CD4-positive, alpha-beta T cell treated with Interleukin-12 subunit alpha and Interleukin-12 subunit beta, for 1 hour (primary cell): ENCODE measurements around the gene BMP4.
A peak's percentile ranks its signal among the peaks of the same experiment; 100 is the strongest.
"Not testable (repeated sequence)": the region's sequence is repeated elsewhere in the genome, so short reads cannot be mapped to it uniquely, and the experiment has no call there.

Source experiments
- DNase-seq: peaks from one replicate; pipeline ENCODE4 v3.0.0-alpha.2; 2020

BMP4 gene

DNA sequence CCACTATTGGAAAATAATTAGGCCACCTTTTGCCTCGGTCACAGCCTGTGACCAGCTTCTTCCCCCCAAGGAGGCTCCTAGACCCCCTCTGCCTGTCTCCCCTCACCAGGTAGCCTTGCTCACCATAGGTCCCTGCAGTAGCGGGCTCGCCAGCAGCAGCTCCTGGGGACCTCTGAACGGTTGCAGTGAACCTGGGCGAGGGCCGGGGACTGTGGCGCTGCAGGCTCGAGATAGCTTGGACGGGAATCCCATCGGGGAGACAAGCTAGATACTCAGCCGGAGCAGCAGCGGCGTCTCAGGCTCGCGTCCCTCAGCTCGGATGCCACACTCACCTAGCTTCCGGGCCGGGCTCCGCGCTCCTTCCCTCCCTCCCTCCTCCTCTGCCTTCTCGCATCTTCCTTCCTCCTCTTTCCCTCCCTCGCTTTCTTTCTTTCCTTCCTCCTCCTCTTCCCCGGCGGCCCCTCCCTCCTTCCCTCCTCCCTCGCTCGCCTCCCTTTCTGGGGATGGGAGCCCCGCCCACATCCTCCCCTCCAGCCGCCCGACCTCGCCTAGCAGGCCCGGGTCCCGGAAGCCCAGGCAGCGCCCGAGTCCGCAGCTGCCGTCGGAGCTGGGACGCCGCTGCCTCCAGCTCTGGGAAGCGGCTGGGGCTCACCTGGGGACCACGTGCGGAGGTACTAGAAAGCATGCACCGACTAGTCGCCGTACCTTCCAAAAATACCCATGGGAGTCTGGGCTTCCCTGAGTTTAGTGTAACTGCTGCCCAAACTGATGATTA, at the start of gene BMP4:
Gene BMP4 (minus strand): TSS at position 399 of the 775 bp plus-strand sequence. CDS start 4,603 bp downstream, outside the sequence.
- peak; percentile 4 for DNase-seq

DNA sequence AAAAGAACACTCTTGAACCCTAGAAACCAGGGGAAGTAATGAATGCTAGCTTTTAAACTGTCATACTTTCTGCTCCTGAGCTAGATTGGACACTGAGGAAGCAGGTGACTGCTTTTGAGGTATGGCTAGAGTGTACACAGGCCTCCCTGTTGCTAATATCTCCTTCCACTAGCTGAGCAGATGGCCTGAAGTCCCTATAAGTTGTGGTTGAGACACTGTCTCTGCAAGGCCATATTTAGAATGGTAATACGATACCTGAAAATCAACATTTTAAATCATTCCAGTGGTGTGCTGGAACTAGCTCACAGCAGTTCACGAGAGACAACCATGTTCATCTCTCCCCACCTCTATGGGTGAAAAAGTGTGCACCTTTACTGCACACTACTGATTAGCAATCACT, 46.4 kb upstream of the BMP4 start:
- DNase-seq = no peak

DNA sequence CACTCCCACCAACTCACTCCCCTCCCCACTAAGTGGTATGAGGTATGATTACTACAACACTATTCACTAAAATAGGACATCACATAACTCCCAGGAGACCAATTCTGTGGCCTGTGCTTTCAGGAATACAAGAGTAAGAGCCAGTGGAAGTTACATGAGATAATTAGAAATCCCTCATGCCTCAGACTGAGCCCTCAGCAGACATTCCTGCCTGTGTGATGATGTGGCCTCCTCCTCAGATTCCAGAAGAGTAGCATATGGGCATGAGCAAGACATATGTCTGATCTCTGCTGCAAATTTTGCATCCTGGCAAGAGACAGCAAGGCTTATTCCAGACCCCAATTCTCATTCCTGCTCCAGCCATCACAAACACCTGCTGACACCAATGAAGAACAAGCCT, 46.0 kb upstream of the BMP4 start:
- DNase-seq = no peak

DNA sequence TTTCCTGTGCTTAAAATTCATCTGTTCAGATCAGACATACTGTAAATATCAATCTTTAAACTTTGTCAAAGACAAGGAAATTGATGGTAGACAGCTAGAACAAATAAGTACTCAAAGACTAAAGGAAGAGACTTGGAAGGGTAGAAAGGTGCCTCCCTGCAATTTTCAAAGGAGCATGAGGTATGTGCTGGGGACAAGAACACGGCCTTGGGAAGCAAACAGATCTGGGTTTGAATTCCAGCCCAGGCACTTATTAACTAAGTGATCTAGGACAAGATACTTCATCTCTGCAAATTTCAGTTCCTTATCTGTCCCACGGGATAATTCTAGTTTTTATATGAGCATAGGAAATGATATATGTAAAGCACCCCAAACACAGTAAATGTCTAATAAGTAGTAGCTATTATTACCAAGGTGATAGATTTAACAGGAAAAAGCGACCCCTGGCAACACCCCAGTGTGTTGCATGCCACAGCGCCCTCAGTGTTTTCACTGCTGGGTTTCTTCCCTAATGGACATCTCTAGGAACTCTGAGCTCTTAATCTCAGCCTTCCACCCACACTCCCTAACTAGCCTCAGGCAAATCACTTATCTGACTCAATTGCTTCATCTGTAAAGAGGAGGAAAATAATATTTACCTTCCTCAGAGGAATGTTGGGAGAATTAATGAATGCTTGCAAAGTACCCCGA, 44.7 kb upstream of the BMP4 start:
- DNase-seq = no peak

DNA sequence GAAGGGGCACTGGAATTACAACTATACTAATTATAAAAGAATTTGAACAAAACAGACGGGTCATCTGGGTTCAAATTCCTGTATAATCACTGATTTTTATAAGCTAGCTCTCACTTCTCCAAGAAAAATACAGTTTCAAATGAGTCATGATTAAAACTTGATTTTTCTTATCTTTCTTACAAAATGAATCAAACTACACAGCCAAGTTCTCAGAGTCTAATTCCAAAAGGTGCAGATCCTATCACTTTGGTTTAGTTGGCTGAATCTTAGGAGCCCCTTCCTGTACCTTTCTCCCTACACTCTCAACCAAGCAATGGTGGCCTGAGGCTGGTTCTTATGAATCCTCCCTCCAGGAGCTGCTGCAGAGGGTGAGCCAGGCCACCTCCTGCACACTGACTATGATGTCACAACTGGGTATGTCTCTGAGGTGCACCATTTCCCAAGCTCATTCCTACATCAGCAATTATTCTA, 43.8 kb upstream of the BMP4 start:
- DNase-seq = no peak

DNA sequence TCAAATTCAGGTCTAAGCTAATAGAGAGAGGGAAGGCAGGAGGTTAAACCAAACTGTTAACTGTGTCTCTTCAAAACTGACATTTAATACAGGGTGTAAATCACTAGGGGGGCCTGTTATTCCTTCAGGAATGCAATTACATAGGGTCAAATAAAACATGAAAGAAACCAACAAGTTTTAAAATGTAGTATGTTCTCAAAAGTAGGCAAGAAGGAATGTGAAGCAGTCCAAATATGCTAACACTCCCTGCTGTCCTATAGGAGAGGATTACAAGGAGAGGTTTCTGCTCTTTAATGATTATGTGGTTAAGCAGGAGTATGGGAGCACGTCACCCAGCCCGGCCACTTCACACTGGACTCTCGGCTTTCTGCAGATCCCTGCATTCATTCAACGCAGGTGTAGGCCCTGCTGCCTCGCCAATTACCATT, 42.5 kb upstream of the BMP4 start:
- DNase-seq = no peak

DNA sequence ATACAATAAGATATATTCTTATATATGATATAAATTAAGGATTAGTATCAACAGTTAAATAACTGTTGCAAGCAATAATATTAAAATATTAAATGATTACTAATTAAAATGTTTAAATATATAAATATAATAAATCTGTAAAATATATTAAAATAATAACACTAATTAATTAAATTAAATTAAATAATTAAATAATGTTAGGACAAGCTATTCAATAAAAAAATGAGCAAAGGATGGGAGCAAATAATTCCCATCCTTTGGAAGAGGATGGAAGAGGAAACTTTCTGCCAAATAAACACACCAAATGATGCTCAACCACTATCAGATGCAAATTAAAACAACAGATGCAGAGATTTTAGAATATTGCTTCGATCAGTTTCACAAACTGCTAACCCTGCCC, 39.4 kb upstream of the BMP4 start:
- DNase-seq = no peak

DNA sequence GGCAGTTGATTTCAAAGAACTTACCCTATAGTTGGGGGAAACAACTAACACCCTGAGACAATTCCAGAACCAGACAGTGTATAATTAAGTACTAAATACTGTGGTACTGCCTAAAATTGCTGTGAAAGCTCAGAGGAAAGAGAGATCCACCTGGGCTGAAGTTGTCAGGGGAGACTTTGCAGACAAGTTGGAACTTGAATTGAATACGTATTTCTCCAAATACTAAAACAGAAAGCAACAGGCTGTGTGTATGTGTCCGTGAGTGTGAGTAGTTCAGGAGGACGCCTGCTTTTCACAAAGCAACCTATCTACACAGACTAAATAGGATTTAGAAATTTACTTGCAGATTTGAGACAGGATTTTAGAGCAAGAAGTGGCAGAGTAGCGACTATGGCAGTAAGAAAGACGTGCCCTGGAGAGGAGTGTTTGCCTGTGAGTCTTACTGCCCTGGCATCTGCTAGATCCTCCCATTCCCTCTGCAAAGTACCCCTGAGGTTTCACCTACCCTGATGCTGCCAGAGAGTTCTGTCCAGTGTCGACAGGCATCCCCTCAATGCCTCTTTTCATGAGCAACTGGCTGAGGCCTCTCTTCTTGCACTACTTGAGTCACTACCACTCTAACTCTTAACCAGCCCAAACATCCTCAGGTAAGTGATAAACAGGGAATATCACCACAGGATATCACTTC, 37.4 kb upstream of the BMP4 start:
- DNase-seq = no peak

DNA sequence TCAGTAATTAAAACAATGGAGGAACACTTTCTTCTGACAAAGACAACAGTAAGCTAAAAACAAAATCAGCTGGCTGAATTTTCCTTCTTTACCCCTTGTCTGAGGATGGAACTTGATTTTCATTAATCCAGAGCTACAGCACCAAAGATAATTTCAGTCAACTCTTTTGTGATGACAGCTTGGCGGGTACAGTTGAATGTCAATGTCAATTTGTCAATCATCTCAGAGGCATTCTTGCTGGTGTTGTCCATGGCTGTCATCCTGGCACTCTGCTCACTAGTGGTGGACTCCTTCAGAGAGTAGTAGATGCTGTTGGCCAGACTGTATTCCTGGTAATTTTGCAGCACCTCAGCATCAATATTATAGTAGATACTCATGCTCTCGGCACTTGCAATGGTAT, 34.4 kb upstream of the BMP4 start:
- DNase-seq = no peak

DNA sequence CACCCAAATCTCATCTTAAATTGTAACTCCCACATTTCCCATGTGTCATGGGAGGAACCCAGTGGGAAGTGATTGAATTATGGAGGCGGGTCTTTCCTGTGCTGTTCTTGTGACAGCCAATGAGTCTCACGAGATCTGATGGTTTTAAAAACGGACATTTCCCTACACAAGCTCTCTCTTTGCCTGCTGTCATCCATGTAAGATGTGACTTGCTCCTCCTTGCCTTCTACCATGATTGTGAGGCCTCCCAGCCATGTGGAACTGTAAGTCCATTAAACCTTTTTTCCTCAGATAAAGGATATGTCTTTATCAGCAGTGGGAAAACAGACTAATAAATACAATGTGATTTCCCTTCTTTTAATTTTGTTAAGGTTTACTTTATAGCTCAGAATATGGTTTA, 30.1 kb upstream of the BMP4 start:
- DNase-seq = not testable (repeated sequence)

DNA sequence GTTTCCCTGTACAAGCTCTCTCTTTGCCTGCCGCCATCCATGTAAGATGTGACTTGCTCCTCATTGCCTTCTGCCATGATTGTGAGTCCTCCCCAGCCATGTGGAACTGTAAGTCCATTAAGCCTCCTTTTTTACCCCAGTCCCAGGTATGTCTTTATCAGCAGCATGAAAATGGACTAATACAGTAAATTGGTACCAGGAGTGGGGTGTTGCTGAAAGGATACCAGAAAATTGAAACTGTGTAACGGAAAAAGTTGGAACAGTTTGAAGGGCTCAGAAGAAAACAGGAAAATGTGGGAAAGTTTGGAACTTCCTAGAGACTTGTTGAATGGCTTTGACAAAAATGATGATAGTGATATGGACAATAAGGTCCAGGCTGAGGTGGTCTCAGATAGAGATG, 28.3 kb upstream of the BMP4 start:
- DNase-seq = not testable (repeated sequence)

DNA sequence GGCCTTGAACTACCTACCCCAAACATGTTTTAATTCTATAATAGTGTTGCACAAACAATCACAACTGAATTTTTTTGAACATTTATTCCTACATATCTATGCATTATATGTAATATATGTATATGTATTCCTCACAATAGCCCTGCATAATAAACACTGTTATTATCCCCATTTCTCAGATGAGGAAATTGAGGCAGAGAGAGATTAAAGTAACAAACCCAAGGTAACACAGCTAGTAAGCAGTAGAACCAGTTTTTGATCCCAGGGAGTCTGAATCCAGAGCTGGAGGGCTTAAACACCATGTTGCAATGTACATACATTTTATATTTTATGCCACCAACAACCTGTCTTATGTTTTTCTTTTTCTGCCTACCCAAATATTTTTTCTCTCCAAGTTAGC, 26.5 kb upstream of the BMP4 start:
- DNase-seq = no peak

DNA sequence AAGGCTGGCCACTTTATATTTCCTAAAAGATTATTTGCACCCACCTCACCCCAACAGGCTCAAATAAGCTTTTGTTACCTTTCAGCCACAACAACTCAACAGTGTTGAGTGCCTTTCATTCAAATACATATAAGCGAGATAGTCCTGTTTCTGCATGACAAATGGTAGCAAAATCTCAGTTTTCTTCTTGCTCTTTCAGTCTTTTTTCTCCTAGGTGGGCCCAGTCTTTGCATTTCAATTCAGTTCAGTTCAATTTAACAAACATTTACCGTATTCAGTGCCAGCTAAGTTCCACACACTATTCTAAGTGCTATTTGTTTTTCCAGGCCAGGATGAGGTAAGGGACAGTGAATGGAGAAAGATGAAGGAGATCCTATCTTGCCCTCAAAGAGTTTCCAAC, 25.9 kb upstream of the BMP4 start:
- no peak for DNase-seq

DNA sequence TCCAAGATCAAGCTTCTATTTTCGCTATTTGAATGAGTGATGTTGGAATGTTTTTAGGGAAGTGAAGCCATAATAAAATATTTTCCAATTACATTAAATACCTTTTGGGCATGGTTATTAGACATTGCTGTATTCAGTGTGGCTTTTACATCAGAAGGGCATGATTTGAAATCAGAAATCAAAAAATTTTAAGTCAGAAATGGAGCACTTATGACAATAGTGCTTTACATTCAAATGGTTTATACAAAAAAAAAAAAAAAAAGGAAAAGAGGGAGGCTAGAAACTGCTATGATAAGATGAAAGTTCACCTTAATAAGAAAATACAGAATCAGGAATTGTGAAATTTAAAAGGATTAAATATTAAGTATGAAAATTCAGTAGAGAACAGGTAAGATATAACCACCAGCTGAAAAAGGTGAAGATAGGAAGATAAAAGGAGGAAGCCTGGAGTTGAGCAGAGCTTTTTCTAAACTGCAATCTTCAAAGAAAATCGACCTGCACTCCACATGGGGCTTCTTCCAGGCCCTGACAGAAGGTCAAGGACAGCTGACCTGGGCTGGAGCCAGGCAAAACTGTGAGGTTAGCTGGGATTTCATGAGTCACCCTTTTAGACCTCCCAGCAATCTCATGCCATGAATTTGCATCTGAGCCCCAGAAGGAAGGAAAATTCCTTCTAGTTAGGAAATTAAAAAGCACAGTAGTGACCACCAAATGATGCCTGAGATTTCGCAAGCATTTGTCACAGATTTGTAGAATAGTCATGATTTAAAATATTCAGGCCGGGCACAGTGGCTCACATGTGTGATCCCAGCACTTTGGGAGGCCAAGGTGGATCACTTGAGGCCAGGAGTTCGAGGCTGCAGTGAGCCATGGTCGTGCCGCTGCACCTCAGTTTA, 23.4 kb upstream of the BMP4 start:
- DNase-seq = no peak

DNA sequence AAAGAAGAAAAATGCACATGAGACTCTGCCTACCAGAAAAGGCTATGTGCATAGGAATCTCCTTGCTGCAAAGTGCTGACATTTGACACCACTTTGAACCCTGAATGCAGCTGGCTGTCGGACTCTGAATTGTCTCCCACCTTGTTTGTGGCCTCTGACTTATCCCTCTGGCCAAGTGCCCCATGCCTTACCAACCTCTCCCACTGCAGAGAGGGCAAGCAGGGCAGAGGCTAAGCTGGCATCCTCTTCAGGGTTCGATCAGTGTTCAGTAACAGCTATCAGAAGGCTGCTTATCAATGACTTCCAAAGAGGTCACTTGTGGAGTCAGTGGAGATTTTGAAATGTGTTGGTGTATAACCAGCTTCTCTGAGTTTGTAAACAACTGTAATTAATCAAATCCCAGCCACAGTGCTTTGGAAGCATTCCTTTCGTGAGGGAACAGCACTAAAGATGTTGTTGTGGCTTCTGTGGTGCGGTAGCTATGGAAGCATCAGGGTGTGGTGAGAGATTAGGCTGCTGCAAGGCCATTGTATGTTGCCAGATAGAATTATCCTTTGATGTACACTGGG, 22.6 kb upstream of the BMP4 start:
- DNase-seq = no peak

DNA sequence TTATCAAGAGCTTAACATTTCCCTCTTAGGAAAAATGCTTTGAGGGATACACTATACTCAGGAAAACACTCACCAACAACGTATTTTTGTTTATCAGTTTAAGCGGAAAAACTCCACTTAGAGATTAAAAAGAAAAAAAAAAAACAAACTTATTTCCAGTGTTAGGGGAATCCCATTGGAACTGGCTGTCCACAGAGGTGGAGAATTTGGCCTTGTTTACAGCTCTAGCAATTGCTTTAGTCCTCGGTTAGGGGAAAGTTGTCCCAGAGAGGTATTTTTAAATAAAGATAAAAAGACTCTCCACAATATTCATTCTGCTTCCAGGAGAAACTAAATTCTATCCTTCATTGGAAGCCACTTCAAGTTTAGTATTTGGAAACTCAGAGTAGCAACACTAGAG, 21.6 kb upstream of the BMP4 start:
- DNase-seq = no peak

DNA sequence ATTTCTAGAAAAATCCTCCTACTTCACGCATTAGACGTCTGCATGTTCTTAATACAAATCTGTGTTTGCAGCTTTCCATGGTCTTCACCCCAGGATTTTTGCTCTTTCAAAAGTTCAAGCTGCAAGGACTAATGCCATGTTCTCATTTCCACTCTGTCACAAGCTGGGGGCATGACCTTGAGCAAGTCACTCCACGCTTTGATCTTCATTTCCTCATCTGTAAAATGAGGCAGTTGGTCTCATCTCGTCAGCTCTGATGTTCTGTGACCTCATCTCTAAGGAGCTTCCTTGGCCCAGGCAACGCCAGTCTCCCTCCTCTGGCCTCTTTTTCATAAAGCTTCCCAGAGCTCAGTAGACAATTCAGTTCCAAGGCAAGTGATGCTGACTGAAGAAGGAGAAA, 18.8 kb upstream of the BMP4 start:
- DNase-seq = no peak

DNA sequence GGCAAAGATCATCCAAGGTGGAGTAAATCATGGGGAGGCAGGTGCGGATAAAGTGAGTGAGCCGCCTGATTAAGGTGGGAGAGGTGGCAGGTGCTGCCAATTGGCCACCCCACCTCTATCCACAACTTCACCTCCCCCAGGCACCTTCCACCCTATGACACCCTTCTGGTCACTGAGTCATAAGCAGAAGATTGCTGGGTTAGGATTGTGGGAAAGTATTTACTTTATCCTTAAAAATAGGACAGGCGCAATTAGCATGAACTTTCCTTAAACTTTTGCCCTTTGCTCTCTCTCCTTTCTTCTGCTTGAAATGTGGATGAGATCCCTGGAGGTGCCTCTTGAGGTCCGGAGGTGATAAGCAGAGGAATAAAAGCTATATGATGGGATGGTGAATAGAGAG, 14.9 kb upstream of the BMP4 start:
- DNase-seq = no peak

DNA sequence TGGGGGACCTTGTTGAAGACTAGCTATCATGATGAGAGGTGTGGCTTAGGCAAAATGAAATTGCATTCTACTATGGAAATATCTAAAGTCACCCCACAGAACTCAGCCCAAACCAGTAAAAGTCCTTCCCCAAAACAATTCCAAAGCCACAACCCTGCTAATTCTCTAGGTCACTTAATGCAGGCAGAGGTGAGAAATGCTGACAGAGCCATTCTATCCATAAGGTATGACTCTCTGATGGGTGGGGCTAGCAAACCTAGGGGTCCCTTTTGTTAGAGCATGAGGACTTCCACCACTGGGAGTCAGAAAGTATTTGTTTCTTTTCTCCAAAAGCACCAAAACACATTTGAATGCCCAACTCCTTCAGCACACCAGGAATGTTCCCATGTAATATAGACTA, 12.7 kb upstream of the BMP4 start:
- DNase-seq = no peak

DNA sequence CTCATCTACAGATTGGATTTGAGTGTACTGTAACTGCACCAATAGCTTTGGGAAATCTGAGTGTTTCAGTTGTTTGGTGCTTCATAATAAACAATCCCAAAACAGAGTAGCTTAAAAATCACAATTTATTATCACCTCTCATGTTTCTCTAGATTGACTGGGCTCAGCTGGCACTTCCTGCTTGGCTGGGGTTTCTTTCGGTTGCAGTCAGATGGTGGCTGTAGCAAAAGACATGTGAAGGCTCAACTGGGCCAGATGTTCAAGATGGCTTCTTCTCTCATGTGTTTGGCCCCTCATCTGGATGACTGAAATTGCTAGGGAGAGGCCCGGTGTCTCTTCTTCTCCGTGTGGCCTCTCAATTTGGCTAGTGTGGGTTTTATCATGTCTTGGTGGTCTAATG, 12.1 kb upstream of the BMP4 start:
- DNase-seq = no peak

DNA sequence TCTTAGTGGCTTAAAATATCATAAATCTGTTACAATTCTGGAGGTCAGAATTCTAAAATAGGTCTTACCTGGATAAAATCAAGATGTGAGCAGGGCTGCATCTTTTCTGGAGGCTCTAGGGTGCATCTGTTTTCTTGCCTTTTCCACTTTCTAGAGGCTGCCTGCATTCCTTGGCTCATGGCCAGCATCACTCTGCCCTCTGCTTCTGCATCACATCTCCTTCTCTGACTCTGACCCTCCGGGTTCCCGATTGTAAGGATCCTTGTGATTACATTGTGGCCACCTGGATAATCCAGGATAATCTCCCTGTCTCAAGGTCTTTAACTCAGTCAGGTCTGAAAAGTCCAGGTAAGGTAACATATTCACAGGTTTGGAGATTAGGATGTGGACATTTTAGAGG, 11.0 kb upstream of the BMP4 start:
- DNase-seq = no peak

DNA sequence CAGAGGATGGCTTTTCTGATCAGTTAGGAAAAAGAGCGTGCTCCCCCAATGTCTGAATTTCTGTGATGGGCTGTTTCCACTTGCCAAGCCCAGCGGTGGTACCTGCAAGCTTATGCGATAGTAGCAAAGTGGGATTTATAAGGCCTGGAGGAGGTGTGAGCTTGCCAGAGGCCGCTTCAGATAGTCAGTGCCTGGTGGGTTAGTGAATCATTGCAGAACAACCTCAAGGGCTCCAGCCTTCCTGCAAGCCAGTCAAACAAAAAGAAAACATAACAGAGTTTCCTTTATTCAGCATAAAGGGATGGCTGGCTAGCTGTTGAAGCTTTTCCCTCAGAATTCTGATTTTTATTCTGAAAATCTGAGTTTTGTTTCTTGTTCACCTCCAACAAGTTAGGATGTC, 7.6 kb upstream of the BMP4 start:
- DNase-seq = no peak
